Gastroesophageal sphincter (tissue), 4 donors: ENCODE measurements around the gene CFAP77. TPM values are rescaled to one million over a fixed set of nuclear protein-coding genes. Genes with fewer than 3 reads are reported as not detected.

Experiments
- ATAC-seq: fragments of 150-250 bp; one replicate; pipeline ENCODE4 v1.9.1; 2016; ENCODE audit warnings: mild to moderate bottlenecking, moderate library complexity
- H3K27ac ChIP-seq, 4 donors: fragments of 200-600 bp; sonication (generic) in 3 of 4; 1 replicate in 3 of 4; 2 replicates in 1 of 4; pipeline ENCODE4 v1.5.1; 2016 to 2019
- H3K27me3 ChIP-seq: fragments of 200-600 bp; sonication (generic); one replicate; pipeline ENCODE4 v1.5.1; 2019
- H3K36me3 ChIP-seq, 2 donors: fragments of 200-600 bp; sonication (generic); one replicate each; pipeline ENCODE4 v1.5.1; 2019; ENCODE audit warnings: control low read depth in 1 of 2
- H3K4me1 ChIP-seq, 3 donors: fragments of 200-600 bp; sonication (generic); 1 replicate in 2 of 3; 2 replicates in 1 of 3; pipeline ENCODE4 v1.5.1; 2016 to 2019; ENCODE audit warnings: control low read depth in 2 of 3
- H3K4me3 ChIP-seq, 2 donors: fragments of 200-600 bp; sonication (generic); one replicate each; pipeline ENCODE4 v1.5.1; 2019; ENCODE audit warnings: mild to moderate bottlenecking in 1 of 2, moderate library complexity in 1 of 2
- H3K9me3 ChIP-seq, 3 donors: fragments of 200-600 bp; sonication (generic); one replicate each; pipeline ENCODE4 v1.5.1; 2017 to 2019; ENCODE audit warnings: control low read depth in 2 of 3
- EP300 ChIP-seq: sonication (generic); formaldehyde crosslinking; IDR thresholded peaks from one replicate; pipeline ENCODE4 v1.6.1; 2017; ENCODE audit warnings: antibody characterized with exemption, mild to moderate bottlenecking
- POLR2A ChIP-seq, 2 donors: fragments of 450-650 bp; IDR thresholded peaks; one replicate each; pipeline ENCODE4 v1.6.1; 2017; ENCODE audit warnings: antibody characterized with exemption in 2 of 2, mild to moderate bottlenecking in 2 of 2, moderate library complexity in 1 of 2
- POLR2AphosphoS5 ChIP-seq: sonication (generic); formaldehyde crosslinking; IDR thresholded peaks from one replicate; pipeline ENCODE4 v1.6.1; 2017; ENCODE audit warnings: antibody characterized with exemption
- WGBS, 2 donors: methylation state at CpG; one replicate each; pipeline ENCODE4 v1.1.5; 2018; ENCODE audit warnings: low coverage in 1 of 2; 5-methylcytosine and 5-hydroxymethylcytosine counted together
- total RNA-seq, 4 donors: library from RNA; depleted of rRNA; stranded (reverse); fragments of >200 nt; gene quantifications; one replicate each; pipeline ENCODE4 v1.1.0, GENCODE V29; 2016
- TF ChIP-seq, protein P1 (sequence below), 4 experiments: fragments of 200-600 bp in 2 of 4; fragments of 450-650 bp in 2 of 4; sonication (generic) in 1 of 4; IDR thresholded peaks; one replicate each; pipeline ENCODE4 v1.5.1; 2017 to 2019; ENCODE audit warnings: antibody characterized with exemption in 4 of 4, mild to moderate bottlenecking in 2 of 4, moderate library complexity in 2 of 4

The CFAP77 gene
- total RNA-seq, 4 donors from 2014 or later, result not detected

DNA sequence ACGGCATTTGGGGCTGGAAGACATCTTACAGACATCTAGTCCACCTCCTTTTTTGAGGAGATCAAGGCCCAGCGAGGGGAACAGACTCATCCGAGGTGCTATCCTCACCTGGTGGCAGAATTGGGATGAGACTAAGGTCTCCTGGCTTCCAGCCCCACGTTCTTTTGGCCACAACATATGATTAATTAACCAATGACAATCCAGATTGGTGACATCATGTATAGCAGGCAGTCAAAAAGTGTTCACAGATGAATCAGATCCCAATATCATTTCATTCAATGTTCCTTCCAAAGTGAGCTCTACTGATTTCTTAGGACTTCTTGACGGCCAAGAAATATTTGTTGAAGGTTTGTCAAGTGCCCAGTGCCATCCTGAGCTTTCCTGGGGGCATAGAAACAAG is 3.9 kb downstream of the CFAP77 start:
- ATAC-seq, result no peak
- Histone ChIP-seq H3K4me1 (peaks cover 0 to 22% (median 6%) of the 10 kb centered on the region in 3 donors), H3K27ac (no peak overlapping the region), H3K27me3 (peaks cover 99% of the 10 kb centered on the region), H3K4me3 (no peak overlapping the region), H3K36me3 (no peaks in the 10 kb centered on the region), H3K9me3 (no peaks in the 10 kb centered on the region)
- TF ChIP-seq, protein P1, sequence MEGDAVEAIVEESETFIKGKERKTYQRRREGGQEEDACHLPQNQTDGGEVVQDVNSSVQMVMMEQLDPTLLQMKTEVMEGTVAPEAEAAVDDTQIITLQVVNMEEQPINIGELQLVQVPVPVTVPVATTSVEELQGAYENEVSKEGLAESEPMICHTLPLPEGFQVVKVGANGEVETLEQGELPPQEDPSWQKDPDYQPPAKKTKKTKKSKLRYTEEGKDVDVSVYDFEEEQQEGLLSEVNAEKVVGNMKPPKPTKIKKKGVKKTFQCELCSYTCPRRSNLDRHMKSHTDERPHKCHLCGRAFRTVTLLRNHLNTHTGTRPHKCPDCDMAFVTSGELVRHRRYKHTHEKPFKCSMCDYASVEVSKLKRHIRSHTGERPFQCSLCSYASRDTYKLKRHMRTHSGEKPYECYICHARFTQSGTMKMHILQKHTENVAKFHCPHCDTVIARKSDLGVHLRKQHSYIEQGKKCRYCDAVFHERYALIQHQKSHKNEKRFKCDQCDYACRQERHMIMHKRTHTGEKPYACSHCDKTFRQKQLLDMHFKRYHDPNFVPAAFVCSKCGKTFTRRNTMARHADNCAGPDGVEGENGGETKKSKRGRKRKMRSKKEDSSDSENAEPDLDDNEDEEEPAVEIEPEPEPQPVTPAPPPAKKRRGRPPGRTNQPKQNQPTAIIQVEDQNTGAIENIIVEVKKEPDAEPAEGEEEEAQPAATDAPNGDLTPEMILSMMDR (IDR thresholded peaks at IDR 0.05), result no peak
- TF ChIP-seq EP300 (no peak), POLR2AphosphoS5 (no peak), POLR2A (IDR thresholded peaks at IDR 0.05) (no peak)
- WGBS, 2 donors, result 33 to 57% methylated on average over 4 of the region's 5 CpGs

DNA sequence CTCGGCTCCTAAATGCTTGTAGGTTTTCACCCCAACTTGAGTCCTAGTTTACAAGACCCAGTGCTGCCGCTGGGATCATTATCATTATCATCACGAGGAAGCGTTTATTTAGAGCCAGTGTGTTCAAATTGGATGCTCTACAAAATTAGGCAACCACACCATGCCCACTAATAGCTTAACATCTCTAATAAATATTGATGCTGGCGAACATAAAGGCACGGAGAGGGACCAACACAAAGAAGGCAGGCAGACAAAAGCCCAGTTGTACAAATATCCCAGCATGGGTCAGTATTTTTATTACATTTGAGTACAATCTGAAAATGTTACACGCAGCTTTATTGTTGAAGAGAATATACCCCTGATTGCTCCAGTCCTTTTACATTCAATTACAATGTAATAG is 4.7 kb downstream of the CFAP77 start:
- no peak for ATAC-seq
- peaks cover 100% of the 10 kb centered on the region for H3K27me3 ChIP-seq
- TF ChIP-seq, protein P1 (IDR thresholded peaks at IDR 0.05), result no peak
- no peak for TF ChIP-seq POLR2AphosphoS5
- TF ChIP-seq POLR2A (IDR thresholded peaks at IDR 0.05), result no peak
- no peak for TF ChIP-seq EP300
- no peak overlapping the region for H3K4me3 ChIP-seq
- no peaks in the 10 kb centered on the region for H3K9me3 ChIP-seq
- peaks cover 0 to 18% (median 6%) of the 10 kb centered on the region in 3 donors for H3K4me1 ChIP-seq
- H3K36me3 ChIP-seq, result no peaks in the 10 kb centered on the region
- WGBS, 2 donors, result 53 to 57% methylated on average over 4 to 7 of the region's 7 CpGs
- H3K27ac ChIP-seq, result no peak overlapping the region

DNA sequence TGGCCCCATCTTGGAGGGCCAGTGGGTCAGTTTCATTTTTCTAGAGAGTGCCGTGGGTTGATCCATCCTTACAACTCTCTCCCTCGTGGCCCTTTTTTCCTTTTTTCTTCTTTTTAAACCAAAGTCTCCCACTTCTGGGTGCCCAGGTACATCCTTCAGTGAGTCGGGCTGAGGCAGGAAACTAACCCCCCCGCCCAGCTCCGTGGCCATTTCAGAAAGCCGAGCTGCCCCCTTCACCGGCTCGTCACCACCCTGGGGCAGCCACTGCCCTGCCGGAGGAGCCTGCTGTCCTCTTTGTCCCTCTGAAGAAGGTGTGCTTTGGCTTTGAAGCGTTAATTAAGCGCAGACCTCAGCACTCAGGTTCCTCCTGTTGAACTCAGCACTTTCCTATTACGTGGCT is 5.2 kb downstream of the CFAP77 start:
- Histone ChIP-seq H3K4me3 (no peak overlapping the region), H3K36me3 (no peaks in the 10 kb centered on the region), H3K9me3 (no peaks in the 10 kb centered on the region), H3K27ac (no peak overlapping the region), H3K4me1 (peaks cover 0 to 14% (median 6%) of the 10 kb centered on the region in 3 donors), H3K27me3 (peaks cover 100% of the 10 kb centered on the region)
- ATAC-seq, result no peak
- WGBS, 2 donors, result 31 to 42% methylated on average over 4 to 7 of the region's 12 CpGs
- TF ChIP-seq POLR2AphosphoS5, result no peak
- TF ChIP-seq, protein P1 (IDR thresholded peaks at IDR 0.05), result no peak
- no peak for TF ChIP-seq EP300
- TF ChIP-seq POLR2A (IDR thresholded peaks at IDR 0.05), result no peak

DNA sequence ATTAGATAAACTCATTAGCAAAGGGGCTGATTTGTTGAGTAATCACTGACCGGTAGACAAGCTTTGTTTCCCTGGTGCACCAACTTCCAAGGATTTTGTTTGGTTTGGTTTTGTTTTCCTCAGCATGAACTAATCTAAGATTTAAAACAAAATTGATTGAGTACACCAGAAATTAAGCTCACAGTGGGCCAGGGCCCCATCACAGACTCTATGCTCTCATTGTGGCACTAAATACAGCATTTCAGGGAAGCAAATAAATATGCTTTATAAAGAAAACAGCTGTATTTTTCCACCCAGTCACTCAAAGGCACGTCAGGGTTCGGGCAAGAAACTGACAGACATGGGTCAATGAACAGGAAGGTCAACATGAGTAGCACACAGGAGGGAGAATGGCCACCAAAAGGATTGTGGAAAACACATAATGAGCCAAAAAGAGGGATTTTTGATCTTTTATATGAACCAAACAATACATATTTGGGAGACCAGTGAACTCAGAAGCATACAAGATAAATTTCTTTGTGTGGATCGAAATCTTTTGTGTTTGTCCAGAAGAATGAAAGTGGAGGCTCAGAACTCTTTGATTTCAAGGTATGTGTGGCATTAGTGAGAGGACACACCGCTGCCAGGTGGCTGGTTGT is 8.8 kb downstream of the CFAP77 start:
- Histone ChIP-seq H3K27me3 (peaks cover 96% of the 10 kb centered on the region), H3K36me3 (no peaks in the 10 kb centered on the region), H3K27ac (no peak overlapping the region), H3K4me1 (no peaks in the 10 kb centered on the region), H3K4me3 (no peak overlapping the region), H3K9me3 (no peaks in the 10 kb centered on the region)
- 42 to 69% methylated on average over 4 to 5 of the region's 5 CpGs for WGBS, 2 donors
- ATAC-seq, result no peak
- TF ChIP-seq POLR2AphosphoS5 (no peak), POLR2A (IDR thresholded peaks at IDR 0.05) (no peak), EP300 (no peak)
- TF ChIP-seq, protein P1 (IDR thresholded peaks at IDR 0.05), result no peak

DNA sequence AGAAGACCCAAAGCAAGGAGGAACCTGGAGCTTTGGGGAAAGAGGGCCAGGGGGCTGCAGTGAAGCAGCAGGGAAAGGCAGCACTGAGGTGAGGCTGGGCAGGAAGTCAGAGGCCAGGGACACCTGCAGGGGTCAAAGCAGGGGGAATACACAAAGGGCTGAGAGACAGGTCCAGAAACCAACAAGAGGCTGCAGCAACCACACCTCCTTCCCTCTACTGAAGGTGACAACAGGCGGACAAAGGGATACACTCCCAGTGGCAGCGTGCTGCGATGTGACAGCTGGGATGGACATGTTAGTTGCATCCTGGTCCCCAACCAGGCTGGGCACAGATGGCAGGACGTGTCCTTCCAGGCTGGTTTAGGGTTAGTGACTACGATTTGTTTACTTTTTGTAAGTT is 12.6 kb downstream of the CFAP77 start:
- Histone ChIP-seq H3K4me3 (no peak overlapping the region), H3K27me3 (peaks cover 93% of the 10 kb centered on the region), H3K36me3 (no peaks in the 10 kb centered on the region), H3K9me3 (no peaks in the 10 kb centered on the region), H3K4me1 (no peaks in the 10 kb centered on the region), H3K27ac (no peak overlapping the region)
- 40 to 50% methylated on average over 1 to 5 of the region's 5 CpGs for WGBS, 2 donors
- TF ChIP-seq EP300 (no peak), POLR2AphosphoS5 (no peak), POLR2A (IDR thresholded peaks at IDR 0.05) (no peak)
- TF ChIP-seq, protein P1 (IDR thresholded peaks at IDR 0.05), result no peak
- no peak for ATAC-seq
